Endodermal cell (in vitro differentiated cells): ENCODE measurements around the gene FBXL13. TPM values are rescaled to one million over a fixed set of nuclear protein-coding genes. Genes with fewer than 3 reads are reported as not detected.

Source experiments
- DNase-seq: peaks from one replicate; pipeline ENCODE4 v3.0.0-alpha.2; 2017
- H3K27ac ChIP-seq: 2 replicates; pipeline ENCODE4 v1.5.1; 2013; ENCODE audit warnings: mild to moderate bottlenecking, low read depth, low read length, moderate library complexity
- H3K27me3 ChIP-seq: 2 replicates; pipeline ENCODE4 v1.6.1; 2013; ENCODE audit warnings: mild to moderate bottlenecking, low read length, moderate library complexity; ENCODE audit not compliant: insufficient read depth, control insufficient read depth, poor library complexity, severe bottlenecking
- H3K36me3 ChIP-seq: 2 replicates; pipeline ENCODE4 v1.7.0; 2013; ENCODE audit warnings: mild to moderate bottlenecking, low read length, moderate library complexity; ENCODE audit not compliant: control insufficient read depth, insufficient read depth
- H3K4me1 ChIP-seq: one replicate; pipeline ENCODE4 v1.7.0; 2013; ENCODE audit warnings: low read length; ENCODE audit not compliant: control insufficient read depth, insufficient read depth
- H3K4me3 ChIP-seq: 2 replicates; pipeline ENCODE4 v1.5.1; 2013; ENCODE audit warnings: mild to moderate bottlenecking, low read length, moderate library complexity
- H3K9ac ChIP-seq: 2 replicates; pipeline ENCODE4 v1.6.1; 2013; ENCODE audit warnings: mild to moderate bottlenecking, low read length, moderate library complexity; ENCODE audit not compliant: poor library complexity, severe bottlenecking; ENCODE audit errors: extremely low read depth
- H3K9me3 ChIP-seq: 2 replicates; pipeline ENCODE4 v1.6.1; 2013; ENCODE audit warnings: mild to moderate bottlenecking, low read length, moderate library complexity; ENCODE audit not compliant: control insufficient read depth
- H3K27ac Mint-ChIP-seq: 2 replicates; pipeline ENCODE4 v1.8.0; 2020; ENCODE audit warnings: mixed read lengths
- H3K27me3 Mint-ChIP-seq: 2 replicates; pipeline ENCODE4 v1.8.0; 2021; ENCODE audit warnings: mild to moderate bottlenecking, mixed read lengths; ENCODE audit not compliant: insufficient read depth
- H3K36me3 Mint-ChIP-seq: 2 replicates; pipeline ENCODE4 v1.8.0; 2020; ENCODE audit warnings: low read depth, mixed read lengths
- H3K4me1 Mint-ChIP-seq: 2 replicates; pipeline ENCODE4 v1.8.0; 2020; ENCODE audit warnings: mixed read lengths
- H3K4me3 Mint-ChIP-seq: 2 replicates; pipeline ENCODE4 v1.8.0; 2020; ENCODE audit warnings: mild to moderate bottlenecking, moderate library complexity, mixed read lengths
- H3K9me3 Mint-ChIP-seq: 2 replicates; pipeline ENCODE4 v1.8.0; 2020; ENCODE audit warnings: mild to moderate bottlenecking, mixed read lengths
- CTCF ChIP-seq: fragments of 200-600 bp; sonication (generic); conservative IDR thresholded peaks from 2 replicates; pipeline ENCODE4 v1.5.0; 2021; ENCODE audit warnings: antibody characterized with exemption, mild to moderate bottlenecking
- WGBS, 2 experiments: methylation state at CpG; one replicate each; pipeline versions ENCODE4 v1.1.5 to v1.1.7; 2013; ENCODE audit warnings: missing lambda C conversion rate in 2 of 2, mixed read lengths in 1 of 2; ENCODE audit not compliant: insufficient coverage in 1 of 2, insufficient read length in 1 of 2; 5-methylcytosine and 5-hydroxymethylcytosine counted together
- total RNA-seq, 2 donors: library from RNA; stranded (reverse); fragmentation: NEBNext Ultra II Directional in 1 of 2; extraction: Animal tissue kit (Norgen Biotek cat#: 25700) in 1 of 2; gene quantifications; 2 replicates in 1 of 2; 3 replicates in 1 of 2; pipeline ENCODE4 v1.2.1, GENCODE V29; 2021

Gene FBXL13
- total RNA-seq, 2 donors from 2014 or later, result 2.1 to 2.7 TPM

- H3K27ac Mint-ChIP-seq, result no peak overlapping the region
- H3K27me3 ChIP-seq, result no peaks in the 10 kb centered on the region
- no peaks in the 10 kb centered on the region for H3K36me3 ChIP-seq
- no peaks in the 10 kb centered on the region for H3K9me3 ChIP-seq
- TF ChIP-seq CTCF, result no peak
- no peaks in the 10 kb centered on the region for H3K9me3 Mint-ChIP-seq
- H3K27me3 Mint-ChIP-seq, result no peaks in the 10 kb centered on the region
- WGBS, 2 experiments, result 80 to 89% methylated on average over 3 to 4 of the region's 4 CpGs
- no peaks in the 10 kb centered on the region for H3K4me1 Mint-ChIP-seq
- DNase-seq, result no peak
- no peaks in the 10 kb centered on the region for H3K36me3 Mint-ChIP-seq
- H3K4me3 ChIP-seq, result no peak overlapping the region
- H3K4me1 ChIP-seq, result no peaks in the 10 kb centered on the region
- H3K27ac ChIP-seq, result no peak overlapping the region
- H3K9ac ChIP-seq, result no peak overlapping the region
- H3K4me3 Mint-ChIP-seq, result no peak overlapping the region
These were observed 201.0 kb downstream of the FBXL13 start for GRCh38 chr7:102873470-102874165.

- Mint-ChIP-seq H3K4me3 (no peak overlapping the region), H3K36me3 (no peaks in the 10 kb centered on the region), H3K9me3 (no peaks in the 10 kb centered on the region), H3K4me1 (no peaks in the 10 kb centered on the region), H3K27ac (no peak overlapping the region), H3K27me3 (no peaks in the 10 kb centered on the region)
- no peak for TF ChIP-seq CTCF
- Histone ChIP-seq H3K9ac (no peak overlapping the region), H3K9me3 (no peaks in the 10 kb centered on the region), H3K36me3 (no peaks in the 10 kb centered on the region), H3K4me3 (no peak overlapping the region), H3K27ac (no peak overlapping the region), H3K27me3 (no peaks in the 10 kb centered on the region), H3K4me1 (no peaks in the 10 kb centered on the region)
- 89 to 98% methylated on average over 2 of the region's 2 CpGs for WGBS, 2 experiments
- no peak for DNase-seq
These were observed 202.1 kb downstream of the FBXL13 start for GRCh38 chr7:102872460-102872859.

- Mint-ChIP-seq H3K9me3 (no peaks in the 10 kb centered on the region), H3K36me3 (no peaks in the 10 kb centered on the region), H3K4me1 (no peaks in the 10 kb centered on the region), H3K4me3 (no peak overlapping the region), H3K27ac (no peak overlapping the region), H3K27me3 (no peaks in the 10 kb centered on the region)
- Histone ChIP-seq H3K27ac (no peak overlapping the region), H3K9ac (no peak overlapping the region), H3K4me1 (no peaks in the 10 kb centered on the region), H3K4me3 (no peak overlapping the region), H3K36me3 (no peaks in the 10 kb centered on the region), H3K9me3 (no peaks in the 10 kb centered on the region), H3K27me3 (no peaks in the 10 kb centered on the region)
- no peak for DNase-seq
- no peak for TF ChIP-seq CTCF
- WGBS, 2 experiments, result 89 to 96% methylated on average over 3 to 5 of the region's 5 CpGs
These were observed 205.4 kb downstream of the FBXL13 start for GRCh38 chr7:102869195-102869594.
